Measurements from ENCODE around the gene RUSF1. TPM values are rescaled to one million over a fixed set of nuclear protein-coding genes. Genes with fewer than 3 reads are reported as not detected.
A peak's percentile ranks its signal among the peaks of the same experiment; 100 is the strongest.
"Not testable (repeated sequence)": the region's sequence is repeated elsewhere in the genome, so short reads cannot be mapped to it uniquely, and the experiment has no call there.

Gene RUSF1
- total RNA-seq, 1 experiment from 2014 or later: 21.0 TPM

- H3K27ac ChIP-seq: no peak overlapping the region
- H3K27me3 ChIP-seq: no peaks in the 10 kb centered on the region
- H3K9me3 ChIP-seq (replicated peaks): no peaks in the 10 kb centered on the region
- H3K4me3 ChIP-seq: no peak overlapping the region
- no peaks in the 10 kb centered on the region; the same call in 1 of the 2 replicates for H3K36me3 ChIP-seq
- no peak for DNase-seq
- no peaks in the 10 kb centered on the region for H3K4me1 ChIP-seq
Observed at GRCh38 chr16:31461201-31461920, 46.8 kb downstream of the RUSF1 start.

- peak in 1 of 2 experiments; percentile 47 for DNase-seq
- Histone ChIP-seq H3K9me3 (replicated peaks) (no peaks in the 10 kb centered on the region), H3K36me3 (no peaks in the 10 kb centered on the region; the same call in 1 of the 2 replicates), H3K27me3 (no peaks in the 10 kb centered on the region), H3K27ac (peak overlapping the region; percentile 100; the same call in 1 of the 2 replicates), H3K4me1 (no peaks in the 10 kb centered on the region), H3K4me3 (peak overlapping the region; percentile 94)
Observed at GRCh38 chr16:31460582-31461002, 47.6 kb downstream of the RUSF1 start.

- Histone ChIP-seq H3K36me3 (no peaks in the 10 kb centered on the region; the same call in 1 of the 2 replicates), H3K27ac (peak overlapping the region; percentile 100), H3K4me1 (no peaks in the 10 kb centered on the region), H3K4me3 (peak overlapping the region; percentile 94), H3K27me3 (no peaks in the 10 kb centered on the region), H3K9me3 (replicated peaks) (no peaks in the 10 kb centered on the region)
- DNase-seq: peak; percentile 99 to 100
Observed at GRCh38 chr16:31459687-31460581, 48.3 kb downstream of the RUSF1 start.

DNA sequence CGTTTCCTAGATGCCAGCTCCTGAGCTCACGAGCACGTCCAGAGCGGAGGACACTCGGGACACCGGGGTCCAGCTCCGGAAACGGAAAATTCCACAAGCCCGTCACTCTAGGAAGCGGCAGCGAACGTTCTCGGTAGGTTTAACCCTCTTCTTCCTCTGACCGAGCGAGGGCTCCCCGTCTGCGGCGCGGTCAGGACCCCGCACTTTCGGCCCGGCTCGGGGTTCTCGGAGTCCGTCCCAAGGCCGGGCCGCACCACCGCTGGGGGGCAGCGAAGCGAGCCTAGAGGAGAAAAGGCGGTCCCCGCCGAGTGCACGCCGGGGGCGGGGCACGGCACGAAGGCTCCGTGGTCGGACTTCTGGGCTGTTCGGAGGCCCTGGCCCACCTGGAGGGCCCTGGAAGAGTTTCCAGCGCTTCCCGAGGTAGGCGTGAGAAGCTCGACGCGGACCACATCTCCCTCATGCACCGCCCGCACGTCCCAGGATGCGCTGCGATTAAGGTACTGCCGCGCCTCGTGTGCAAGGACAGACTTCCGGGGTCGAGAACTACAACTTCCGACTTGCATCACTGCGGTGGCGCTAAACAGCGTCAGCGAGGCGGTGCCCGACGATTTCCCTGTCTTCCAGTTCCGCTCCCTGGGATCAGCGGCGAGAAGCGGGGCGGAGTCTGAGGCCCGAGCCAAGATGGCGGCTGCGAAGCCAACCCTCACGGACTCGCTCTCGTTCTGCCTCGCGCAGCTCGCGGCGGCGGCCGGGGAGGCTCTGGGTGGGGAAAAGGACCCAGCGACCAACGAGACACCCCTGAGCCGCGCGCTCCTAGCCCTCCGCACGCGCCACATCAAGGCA, 49.1 kb downstream of the RUSF1 start, which contains the start of gene ARMC5:
Gene ARMC5, plus strand, starts transcription at position 658 of the 843 bp plus-strand sequence. Its CDS starts 24 bp downstream, at position 682.
- peak within 1 kb of the TSS; percentile 94 for H3K4me3 ChIP-seq
- H3K27ac ChIP-seq: peak within 1 kb of the TSS; percentile 100
- H3K4me1 ChIP-seq: no peaks in the 10 kb centered on the region
- no peaks in the 10 kb centered on the region; the same call in 1 of the 2 replicates for H3K36me3 ChIP-seq
- no peaks in the 10 kb centered on the region for H3K27me3 ChIP-seq
- DNase-seq: peak; percentile 97 to 98
- H3K9me3 ChIP-seq (replicated peaks): no peaks in the 10 kb centered on the region

DNA sequence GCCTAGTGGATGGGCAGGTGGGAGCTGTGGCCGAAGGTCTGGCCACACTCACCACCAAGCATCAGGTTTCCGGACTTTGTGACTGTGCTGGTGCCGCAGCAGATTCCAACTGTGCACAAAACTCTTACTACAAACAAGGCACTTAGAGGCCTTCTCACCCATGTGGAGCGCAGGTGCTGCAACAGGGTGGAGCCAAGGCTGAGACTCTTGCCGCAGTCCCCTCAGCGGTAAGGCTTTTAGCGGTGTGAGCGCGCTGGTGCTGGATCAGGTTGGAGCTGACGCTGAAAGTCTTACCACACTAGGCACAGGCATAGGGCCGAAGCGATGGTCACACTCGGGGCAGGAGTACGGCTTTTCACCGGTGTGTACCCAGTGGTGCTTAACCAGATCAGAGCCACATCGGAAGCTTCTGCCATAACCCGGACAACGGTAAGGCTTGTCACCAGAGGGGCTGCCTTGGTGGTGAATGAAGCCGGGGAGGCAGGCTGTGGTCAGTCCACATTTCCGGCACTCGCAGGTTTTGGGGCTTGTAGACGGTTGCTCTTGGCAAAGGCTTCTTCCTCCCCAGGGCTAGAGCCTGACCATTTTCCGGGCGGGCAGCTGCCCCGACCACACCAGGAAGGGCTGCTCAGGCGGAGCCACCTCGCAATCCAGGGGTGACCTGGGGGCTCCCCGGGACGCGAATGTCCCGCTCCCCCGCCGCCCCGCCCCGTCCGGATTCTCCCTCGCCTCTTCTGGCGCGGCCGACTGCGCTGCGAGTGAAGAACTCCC, 49.9 kb downstream of the RUSF1 start:
- Histone ChIP-seq H3K36me3 (no peaks in the 10 kb centered on the region), H3K4me1 (no peaks in the 10 kb centered on the region), H3K27ac (peak overlapping the region; percentile 100), H3K4me3 (peak overlapping the region; percentile 94), H3K27me3 (no peaks in the 10 kb centered on the region), H3K9me3 (replicated peaks) (no peaks in the 10 kb centered on the region)
- DNase-seq: peak; percentile 43 to 54

GRCh38 chr16:31456988-31457360, 51.2 kb downstream of the RUSF1 start:
- Histone ChIP-seq H3K4me1 (no peaks in the 10 kb centered on the region), H3K27ac (no peak overlapping the region), H3K27me3 (no peaks in the 10 kb centered on the region), H3K36me3 (no peaks in the 10 kb centered on the region), H3K9me3 (replicated peaks) (no peaks in the 10 kb centered on the region), H3K4me3 (no peak overlapping the region)
- DNase-seq: no peak

GRCh38 chr16:31455601-31456314, 52.4 kb downstream of the RUSF1 start:
- no peaks in the 10 kb centered on the region for H3K4me1 ChIP-seq
- no peaks in the 10 kb centered on the region for H3K27me3 ChIP-seq
- no peaks in the 10 kb centered on the region for H3K9me3 ChIP-seq (replicated peaks)
- no peak overlapping the region for H3K4me3 ChIP-seq
- no peaks in the 10 kb centered on the region for H3K36me3 ChIP-seq
- peak in 1 of 2 experiments; percentile 33 for DNase-seq
- H3K27ac ChIP-seq: no peak overlapping the region

DNA sequence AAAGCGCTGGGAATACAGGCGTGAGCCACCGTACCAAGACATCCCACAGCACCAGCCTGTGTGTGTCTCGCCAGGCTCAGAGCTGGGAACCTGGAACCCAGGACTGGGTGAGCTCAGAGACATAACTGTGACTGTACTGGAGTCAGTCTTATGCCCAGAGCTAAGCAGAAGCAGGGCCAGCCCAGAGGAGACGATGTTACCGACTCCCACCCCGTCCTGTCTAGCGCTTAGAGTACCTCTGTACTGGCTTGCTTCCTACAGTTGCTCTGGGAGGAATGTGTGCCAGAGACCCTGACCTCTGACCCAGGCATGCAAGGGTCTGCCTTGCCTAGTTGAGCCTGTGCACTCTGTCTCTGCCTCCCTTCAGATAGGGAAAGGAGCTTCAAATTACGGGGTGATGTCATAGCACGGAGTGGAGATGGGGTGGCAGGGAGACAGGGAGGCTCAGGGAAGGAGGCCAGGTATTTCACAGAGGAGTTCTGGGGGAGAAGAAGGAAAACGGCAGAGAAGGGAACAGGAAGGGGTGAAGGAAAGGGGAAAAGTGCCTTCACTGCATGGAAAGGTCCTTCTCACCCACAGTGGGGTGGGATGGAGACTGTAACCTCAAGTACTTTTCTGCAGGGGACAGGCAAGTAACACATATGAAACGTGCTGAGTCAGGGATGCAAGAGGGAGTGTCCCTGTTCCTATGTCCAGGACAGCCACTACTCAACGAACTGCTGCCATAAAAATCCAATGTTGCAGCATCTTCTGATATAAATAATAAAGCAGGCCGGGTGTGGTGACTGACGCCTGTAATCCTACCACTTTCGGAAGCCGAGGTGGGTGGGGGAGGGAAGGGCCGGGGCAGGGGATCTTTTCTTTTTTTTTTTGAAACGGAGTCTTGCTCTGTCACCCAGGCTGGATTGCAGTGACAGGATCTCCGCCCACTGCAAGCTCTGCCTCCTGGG, 54.7 kb downstream of the RUSF1 start:
- Histone ChIP-seq H3K4me1 (no peaks in the 10 kb centered on the region), H3K36me3 (no peaks in the 10 kb centered on the region), H3K27me3 (no peaks in the 10 kb centered on the region), H3K9me3 (replicated peaks) (no peaks in the 10 kb centered on the region), H3K4me3 (no peak overlapping the region), H3K27ac (no peak overlapping the region)
- DNase-seq: no peak

- no peaks in the 10 kb centered on the region for H3K4me1 ChIP-seq
- H3K27ac ChIP-seq: no peak overlapping the region
Observed at GRCh38 chr16:31452631-31453106, 55.5 kb downstream of the RUSF1 start.

GRCh38 chr16:31451681-31452351, 56.4 kb downstream of the RUSF1 start:
- H3K4me1 ChIP-seq: no peaks in the 10 kb centered on the region
- H3K4me3 ChIP-seq: no peak overlapping the region
- no peaks in the 10 kb centered on the region for H3K36me3 ChIP-seq
- no peak overlapping the region for H3K27ac ChIP-seq
- no peaks in the 10 kb centered on the region for H3K9me3 ChIP-seq (replicated peaks)
- no peaks in the 10 kb centered on the region for H3K27me3 ChIP-seq
- DNase-seq: peak; percentile 47 to 61

More at GRCh38 chr16:31452631-31453106, 55.5 kb downstream of the RUSF1 start:
- H3K4me3 ChIP-seq: no peak overlapping the region
- H3K9me3 ChIP-seq (replicated peaks): no peaks in the 10 kb centered on the region
- no peak for DNase-seq
- no peaks in the 10 kb centered on the region for H3K27me3 ChIP-seq
- H3K36me3 ChIP-seq: no peaks in the 10 kb centered on the region

- no peak overlapping the region for H3K27ac ChIP-seq
- H3K27me3 ChIP-seq: no peaks in the 10 kb centered on the region
- H3K4me1 ChIP-seq: no peaks in the 10 kb centered on the region
- no peaks in the 10 kb centered on the region for H3K9me3 ChIP-seq (replicated peaks)
- no peaks in the 10 kb centered on the region for H3K36me3 ChIP-seq
- no peak overlapping the region for H3K4me3 ChIP-seq
- no peak for DNase-seq
Observed at GRCh38 chr16:31451201-31451600, 57.0 kb downstream of the RUSF1 start.

GRCh38 chr16:31445931-31446330, 62.3 kb downstream of the RUSF1 start:
- not testable (repeated sequence) for H3K36me3 ChIP-seq; H3K4me1 ChIP-seq; H3K27me3 ChIP-seq; DNase-seq; H3K4me3 ChIP-seq; H3K27ac ChIP-seq; H3K9me3 ChIP-seq (replicated peaks)

Data from SJCRH30 (cell line).